ENCODE data around the gene TIPRL.
A peak's percentile ranks its signal among the peaks of the same experiment; 100 is the strongest.

The TIPRL gene

GRCh38 chr1:168213349-168213748, 34.6 kb downstream of the TIPRL start:
- DNase-seq (ENCODE audit: low read depth): no peak

GRCh38 chr1:168216171-168216570, 37.4 kb downstream of the TIPRL start:
- DNase-seq (ENCODE audit: low read depth): no peak

- no peak for DNase-seq (ENCODE audit: low read depth)
Observed at GRCh38 chr1:168217664-168218063, 38.9 kb downstream of the TIPRL start.

DNA sequence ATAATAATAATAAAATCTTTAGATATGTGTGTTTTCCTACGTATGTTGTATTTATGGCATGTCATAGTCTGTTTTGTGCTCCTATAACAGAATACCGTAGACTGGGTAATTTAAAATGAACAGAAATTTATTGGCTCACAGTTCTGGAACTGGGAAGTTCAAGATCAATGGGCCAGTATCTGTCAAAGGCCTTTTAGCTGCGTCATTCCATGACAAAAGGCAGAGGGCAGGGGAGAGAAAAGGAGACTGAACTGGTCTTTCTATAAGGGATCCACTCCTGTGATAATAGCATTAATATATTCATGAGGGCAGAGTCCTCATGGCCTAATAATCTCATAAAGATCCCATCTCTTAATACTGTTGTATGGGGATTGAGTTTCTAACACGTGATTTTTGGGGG, 39.9 kb downstream of the TIPRL start:
- no peak for DNase-seq (ENCODE audit: low read depth)

- no peak for DNase-seq (ENCODE audit: low read depth)
Observed at GRCh38 chr1:168220470-168220871, 41.7 kb downstream of the TIPRL start.

DNA sequence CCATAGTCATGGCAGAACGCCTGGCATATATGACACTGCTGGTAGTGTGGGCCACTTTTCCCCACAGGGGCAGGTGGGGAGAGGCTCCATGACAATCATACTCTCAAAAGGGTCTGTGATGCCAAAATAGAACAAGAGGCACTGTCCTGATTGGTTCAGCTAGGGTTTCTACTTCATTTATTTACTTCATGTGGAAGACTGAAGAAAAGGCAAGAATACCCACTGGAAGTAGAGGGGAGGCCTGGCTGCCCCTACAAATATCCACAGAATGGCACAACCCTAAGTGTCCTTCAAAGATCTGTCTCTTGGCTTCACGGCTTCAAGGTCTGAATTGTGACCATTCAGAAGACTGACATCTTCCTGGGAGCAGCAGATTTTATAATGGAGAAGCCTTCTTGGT, 42.5 kb downstream of the TIPRL start:
- DNase-seq (ENCODE audit: low read depth): no peak

- no peak for DNase-seq (ENCODE audit: low read depth)
Observed at GRCh38 chr1:168223261-168223660, 44.5 kb downstream of the TIPRL start.

DNA sequence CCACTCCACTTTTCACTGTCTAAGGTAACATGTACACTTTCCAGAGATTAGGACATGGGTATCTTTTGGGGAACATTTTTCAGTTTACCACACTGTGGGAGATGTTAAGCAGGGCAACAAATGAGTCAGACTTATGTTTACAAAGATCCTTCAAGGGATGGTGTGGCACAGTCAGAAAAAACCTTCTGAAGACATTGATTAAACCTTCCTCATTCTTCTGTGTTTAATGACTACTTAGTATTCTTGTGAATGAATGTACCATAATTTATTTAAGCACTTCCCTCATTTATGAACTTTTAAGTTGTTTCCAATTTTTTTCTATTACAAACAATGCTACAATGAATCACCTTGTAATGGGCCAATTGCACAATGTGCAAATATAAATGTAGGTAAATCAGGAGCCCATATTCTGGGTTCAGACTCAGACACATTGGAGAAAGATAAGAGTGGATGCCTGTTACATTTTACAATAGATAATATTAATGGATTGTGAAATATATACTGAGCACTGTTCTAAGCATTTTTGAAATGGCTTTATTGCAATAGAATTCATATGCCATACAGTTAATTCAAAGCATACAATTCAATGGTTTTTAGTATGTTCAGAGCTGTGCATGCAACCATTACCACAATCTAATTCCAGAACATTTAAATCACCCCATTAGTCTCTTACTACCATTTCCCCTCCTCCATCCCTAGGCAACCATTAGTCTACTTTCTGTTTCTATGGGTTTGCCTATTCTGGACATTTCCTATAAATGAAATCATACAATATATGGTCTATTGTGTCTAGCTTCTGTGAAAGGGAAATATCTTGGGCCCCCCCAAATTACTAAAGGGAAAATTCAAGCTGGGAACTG, 45.1 kb downstream of the TIPRL start:
- no peak for DNase-seq (ENCODE audit: low read depth)

DNA sequence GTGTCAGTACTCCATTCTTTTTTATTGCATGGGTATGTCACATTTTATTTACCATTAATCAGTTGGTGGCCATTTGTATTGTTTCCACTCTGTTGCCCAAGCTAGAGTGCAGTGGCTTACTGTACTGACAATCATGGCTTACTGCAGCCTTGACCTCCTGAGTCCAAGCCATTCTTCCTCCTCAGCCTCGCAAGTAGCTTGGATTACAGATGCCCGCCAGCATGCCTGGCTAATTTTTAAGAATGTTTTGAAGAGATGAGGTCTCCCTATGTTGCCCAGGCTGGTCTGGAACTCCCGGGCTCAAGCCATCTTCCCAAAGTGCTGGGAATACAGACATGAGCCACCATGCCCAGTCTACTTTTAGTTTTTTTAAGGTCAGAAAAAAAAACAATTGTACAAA, 46.2 kb downstream of the TIPRL start:
- DNase-seq (ENCODE audit: low read depth): no peak

DNA sequence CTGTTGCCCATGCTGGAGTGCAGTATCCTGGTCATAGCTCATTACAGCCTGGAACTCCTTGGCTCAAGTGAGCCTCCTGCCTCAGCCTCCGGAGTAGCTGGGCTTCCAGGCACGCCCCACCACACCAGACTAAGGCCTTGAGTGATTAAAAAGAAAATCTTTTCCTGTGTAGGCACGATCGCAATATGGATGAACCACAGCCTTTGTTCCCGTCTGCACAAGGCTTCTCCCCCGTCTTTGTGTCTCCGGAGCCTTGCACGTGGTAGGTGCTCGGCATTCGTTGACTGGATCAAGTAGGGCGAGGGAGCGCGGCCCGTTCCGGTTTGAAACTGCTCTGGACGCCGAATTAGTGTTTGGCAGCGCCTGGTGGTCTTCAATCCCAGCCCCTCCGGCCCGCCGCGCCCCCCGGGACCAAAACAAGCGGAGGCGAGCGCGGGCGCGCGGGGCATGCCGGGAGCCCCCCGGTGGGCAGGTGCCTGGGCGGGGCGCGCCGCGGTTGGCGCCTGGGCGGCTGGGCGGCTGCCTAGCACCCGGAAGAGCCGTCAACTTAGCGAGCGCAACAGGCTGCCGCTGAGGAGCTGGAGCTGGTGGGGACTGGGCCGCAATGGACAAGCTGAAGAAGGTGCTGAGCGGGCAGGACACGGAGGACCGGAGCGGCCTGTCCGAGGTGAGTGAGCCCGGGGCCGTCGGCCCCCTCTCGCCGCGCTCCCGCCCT, 46.9 kb downstream of the TIPRL start, which contains the start of gene SFT2D2:
SFT2D2 (plus strand) TSS at position 529 of the 715 bp plus-strand sequence; CDS start at position 605, 76 bp downstream.
- peak; percentile 59 for DNase-seq (ENCODE audit: low read depth)

- no peak for DNase-seq (ENCODE audit: low read depth)
Observed at GRCh38 chr1:168227620-168228019, 48.9 kb downstream of the TIPRL start.

DNA sequence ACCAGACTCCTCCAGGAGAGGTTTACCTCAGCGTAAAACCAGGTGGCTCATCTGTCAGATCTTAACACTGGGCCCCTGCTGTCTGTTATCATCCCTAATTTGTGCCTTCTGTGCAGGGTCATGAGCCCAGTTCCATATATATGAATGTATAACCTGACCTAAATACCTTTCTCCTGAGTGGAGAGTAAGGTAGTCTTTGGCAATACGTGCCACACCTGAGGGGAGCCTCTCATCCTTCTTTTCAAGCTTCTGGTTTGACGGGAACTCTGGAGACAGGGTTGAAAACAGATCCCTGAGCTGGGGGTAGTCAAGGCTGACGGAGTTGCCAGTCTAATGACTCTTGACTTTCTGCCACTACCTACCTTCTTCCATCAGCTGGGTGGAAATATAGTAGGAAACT, 51.1 kb downstream of the TIPRL start:
- no peak for DNase-seq (ENCODE audit: low read depth)

DNA sequence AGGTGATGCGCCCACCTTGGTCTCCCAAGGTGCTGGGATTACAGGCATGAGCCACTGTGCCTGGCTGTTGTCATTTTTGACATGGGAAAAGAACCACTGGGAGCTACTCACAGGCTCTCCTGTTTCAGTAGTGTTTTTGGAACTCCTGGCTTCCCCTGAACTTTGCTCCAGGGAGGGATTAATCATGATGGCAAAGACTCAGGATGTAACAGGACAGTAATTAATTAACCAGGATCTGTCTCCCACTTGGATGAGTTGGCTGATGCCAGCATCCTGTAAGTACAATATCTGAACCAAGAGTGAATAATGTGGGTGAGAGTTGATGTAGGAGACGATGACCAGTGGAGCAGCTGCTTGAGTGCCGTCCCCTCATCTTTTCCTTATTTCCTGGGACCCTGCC, 51.9 kb downstream of the TIPRL start:
- DNase-seq (ENCODE audit: low read depth): no peak

DNA sequence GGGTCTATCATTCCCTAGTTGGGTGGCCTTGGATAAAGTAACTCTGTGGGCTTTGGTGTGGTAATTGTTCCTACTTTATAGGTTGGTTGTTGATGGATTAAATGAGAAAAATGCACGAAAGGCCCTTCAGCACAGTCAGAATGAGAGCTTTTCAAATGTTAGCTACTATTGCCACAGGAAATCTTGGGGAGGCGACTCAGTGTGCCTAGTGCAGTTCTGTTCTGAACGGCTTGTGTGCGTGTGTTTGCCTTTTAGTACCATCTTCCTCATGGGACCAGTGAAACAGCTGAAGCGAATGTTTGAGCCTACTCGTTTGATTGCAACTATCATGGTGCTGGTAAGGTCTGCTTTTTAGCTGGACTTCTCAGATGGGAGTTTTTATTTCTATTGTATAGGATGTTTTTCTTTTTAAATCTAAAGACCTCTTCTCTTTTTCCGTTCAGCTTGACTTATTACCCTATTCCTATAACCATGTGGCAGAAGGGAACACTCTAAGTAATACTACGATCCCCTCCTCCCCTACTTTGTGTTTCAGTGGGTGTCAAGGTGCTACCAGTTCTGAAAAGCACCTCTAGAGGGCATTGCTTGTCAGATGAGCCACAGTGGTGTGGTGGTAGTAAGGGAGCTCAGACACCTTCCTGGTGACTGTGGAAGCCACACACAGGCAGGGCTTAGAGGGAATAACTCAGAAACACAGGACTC, 56.2 kb downstream of the TIPRL start:
- peak; percentile 24 for DNase-seq (ENCODE audit: low read depth)

GRCh38 chr1:168235548-168235885, 56.8 kb downstream of the TIPRL start:
- DNase-seq (ENCODE audit: low read depth): no peak

DNA sequence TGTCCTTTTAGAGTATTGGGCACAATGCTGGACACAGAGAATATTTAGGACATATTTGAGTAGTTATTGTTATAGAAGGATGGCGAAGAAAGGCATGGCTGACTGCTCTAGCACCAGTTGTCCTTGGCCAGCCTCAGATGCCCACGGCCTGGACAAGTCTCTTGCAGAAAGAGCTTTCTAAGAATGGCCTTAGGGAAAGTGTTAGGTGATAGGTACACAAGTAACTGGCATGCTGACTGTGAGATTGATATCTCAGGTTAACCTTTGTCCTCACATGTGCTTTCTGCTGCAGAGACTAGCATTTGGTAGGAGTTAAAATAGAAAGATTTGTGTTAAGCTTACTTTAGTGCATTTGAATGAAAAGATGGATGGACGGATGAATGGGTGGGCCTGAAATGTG, 57.2 kb downstream of the TIPRL start:
- DNase-seq (ENCODE audit: low read depth): no peak

DNA sequence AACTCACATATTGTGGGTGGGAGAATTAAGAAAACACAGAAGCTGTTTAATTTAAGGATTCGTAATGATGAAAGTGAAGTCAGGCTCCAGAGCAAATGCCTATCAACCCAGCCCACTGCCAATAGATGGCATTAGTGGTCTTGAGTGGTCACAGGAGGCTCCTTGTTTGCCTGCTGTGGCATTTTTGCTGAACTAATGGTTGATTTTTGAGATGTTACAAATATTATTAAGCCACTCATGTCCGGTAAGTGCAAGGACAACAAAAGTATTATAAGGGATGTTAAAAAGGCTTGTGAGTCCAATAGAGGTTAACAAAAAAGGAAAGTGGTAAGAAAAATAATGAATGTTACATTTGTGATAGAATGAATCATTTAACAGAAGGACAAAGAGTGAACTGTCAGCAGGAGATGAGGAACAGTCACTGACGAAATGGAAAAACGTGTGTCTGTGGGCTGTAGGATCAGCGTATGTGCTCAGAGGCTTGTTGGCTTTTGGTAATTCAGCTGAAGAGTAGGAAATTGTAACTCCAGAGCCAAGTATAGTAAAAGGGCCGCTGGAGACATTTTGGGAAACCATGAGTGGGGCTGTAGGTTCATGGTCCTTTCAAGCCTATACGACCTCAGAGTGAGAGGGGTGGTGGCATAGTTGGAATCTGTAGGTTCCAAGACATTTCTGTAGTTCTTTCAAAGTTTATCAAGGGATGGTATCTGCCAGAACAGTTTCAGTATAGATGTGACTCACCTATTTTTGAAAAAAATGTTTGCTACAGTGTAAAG, 58.3 kb downstream of the TIPRL start:
- no peak for DNase-seq (ENCODE audit: low read depth)

- no peak for DNase-seq (ENCODE audit: low read depth)
Observed at GRCh38 chr1:168243198-168243597, 64.4 kb downstream of the TIPRL start.

DNA sequence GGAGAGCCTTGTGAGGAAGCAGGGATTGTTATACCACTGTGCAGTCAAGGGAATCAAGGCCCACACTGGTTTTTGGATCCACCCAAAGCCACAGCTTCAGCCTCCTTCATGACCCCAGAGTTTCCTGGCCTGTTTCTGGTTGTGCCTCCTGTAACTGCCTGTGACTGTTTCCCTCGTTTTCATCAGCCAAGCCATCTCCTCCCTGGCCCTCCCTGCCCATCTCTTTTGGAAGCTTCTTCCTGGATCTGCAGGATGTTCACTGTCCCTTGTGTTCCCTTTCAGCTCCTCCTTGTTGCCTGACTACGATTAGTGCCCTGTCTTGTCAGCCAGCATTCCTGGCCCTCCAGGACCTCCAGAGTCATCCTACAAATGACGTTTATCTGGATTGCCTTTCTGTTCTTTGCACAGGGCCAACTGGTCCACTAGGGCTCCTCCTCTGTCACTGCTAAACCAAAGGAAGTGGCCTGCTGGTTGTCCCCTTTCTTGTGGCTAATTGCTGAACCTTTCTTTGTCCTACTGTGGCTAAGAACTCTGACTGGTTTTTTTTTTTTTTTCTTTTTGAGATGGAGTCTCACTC, 65.0 kb downstream of the TIPRL start:
- DNase-seq (ENCODE audit: low read depth): no peak

DNA sequence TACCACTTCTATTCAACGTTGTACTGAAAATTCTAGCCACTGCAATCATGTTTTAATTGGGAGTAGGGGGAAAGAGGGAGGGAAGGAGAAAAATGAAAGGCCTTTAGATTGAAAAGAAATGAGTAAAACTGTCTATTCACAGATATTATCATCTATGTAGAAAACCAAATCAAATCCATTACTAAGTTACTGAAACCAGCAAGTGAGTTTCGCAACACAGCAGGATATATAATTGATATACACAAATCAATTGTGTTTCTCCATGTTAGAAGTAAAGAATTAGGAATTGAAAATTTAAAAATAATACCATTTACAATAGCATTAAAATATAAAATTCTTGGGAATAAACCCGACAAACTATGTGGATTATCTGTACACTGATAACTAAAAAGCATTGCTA, 66.3 kb downstream of the TIPRL start:
- DNase-seq (ENCODE audit: low read depth): no peak

DNA sequence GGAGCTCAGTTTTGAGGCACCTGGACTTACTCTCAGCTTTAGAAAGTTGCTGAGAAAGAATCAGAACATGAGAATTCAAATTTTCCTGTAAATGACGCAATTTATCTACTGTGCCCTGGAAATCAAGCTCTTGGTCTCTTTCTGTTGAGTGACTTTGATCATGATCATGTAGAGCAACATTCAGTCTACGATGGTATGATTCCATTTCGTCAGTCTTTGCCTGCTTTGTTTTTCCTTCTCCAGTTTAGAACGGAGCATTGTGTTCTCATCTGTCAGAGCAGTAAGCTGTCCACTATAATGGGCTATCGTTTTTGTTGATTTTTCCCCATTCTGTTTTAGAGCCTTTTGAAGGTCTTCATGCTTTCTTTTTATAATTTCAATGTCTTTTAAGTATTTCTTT, 67.7 kb downstream of the TIPRL start:
- DNase-seq (ENCODE audit: low read depth): no peak

All from activated gamma-delta T cell treated with anti-CD3 and anti-CD28 coated beads, Interleukin-2, amount 50 U/mL, for 16 hours (primary cell).